Hepatocyte (in vitro differentiated cells): ENCODE results near the gene CLDN3. TPM values are rescaled to one million over a fixed set of nuclear protein-coding genes. Genes with fewer than 3 reads are reported as not detected.
"Not testable (repeated sequence)": the region's sequence is repeated elsewhere in the genome, so short reads cannot be mapped to it uniquely, and the experiment has no call there.

Experiments
- DNase-seq: peaks from one replicate; pipeline ENCODE4 v3.0.0-alpha.2; 2016; ENCODE audit warnings: low spot score
- H2AFZ ChIP-seq: fragments of 200-600 bp; sonication (generic); 2 replicates; pipeline ENCODE4 v1.6.0; 2016; ENCODE audit warnings: antibody characterized with exemption, mild to moderate bottlenecking
- H3K27ac ChIP-seq: fragments of 200-600 bp; sonication (generic); 2 replicates; pipeline ENCODE4 v1.5.1; 2016; ENCODE audit warnings: mild to moderate bottlenecking
- H3K27me3 ChIP-seq: fragments of 200-600 bp; sonication (generic); 2 replicates; pipeline ENCODE4 v1.6.1; 2016
- H3K36me3 ChIP-seq: fragments of 200-600 bp; sonication (generic); replicated peaks from 2 replicates; pipeline ENCODE4 v1.5.1; 2016; ENCODE audit warnings: low read depth; ENCODE audit not compliant: insufficient read depth
- H3K4me1 ChIP-seq: fragments of 200-600 bp; sonication (generic); 2 replicates; pipeline ENCODE4 v1.5.1; 2016; ENCODE audit warnings: mild to moderate bottlenecking, moderate library complexity; ENCODE audit not compliant: insufficient read depth
- H3K4me2 ChIP-seq: fragments of 200-600 bp; sonication (generic); 2 replicates; pipeline ENCODE4 v1.6.0; 2016
- H3K4me3 ChIP-seq: fragments of 200-600 bp; sonication (generic); 2 replicates; pipeline ENCODE4 v1.5.1; 2016; ENCODE audit warnings: mild to moderate bottlenecking
- H3K79me2 ChIP-seq: fragments of 200-600 bp; sonication (generic); 2 replicates; pipeline ENCODE4 v1.6.0; 2017; ENCODE audit warnings: mild to moderate bottlenecking
- H3K9me2 ChIP-seq: fragments of 200-600 bp; sonication (generic); replicated peaks from 2 replicates; pipeline ENCODE4 v1.6.0; 2017; ENCODE audit warnings: mild to moderate bottlenecking; ENCODE audit not compliant: insufficient read depth
- H3K9me3 ChIP-seq: fragments of 200-600 bp; sonication (generic); 2 replicates; pipeline ENCODE4 v1.5.1; 2016; ENCODE audit warnings: low read depth, mild to moderate bottlenecking
- H4K20me1 ChIP-seq: fragments of 200-600 bp; sonication (generic); 2 replicates; pipeline ENCODE4 v1.6.0; 2016; ENCODE audit warnings: mild to moderate bottlenecking; ENCODE audit not compliant: insufficient read depth, poor library complexity, severe bottlenecking
- CTCF ChIP-seq: fragments of 200-600 bp; sonication (generic); IDR thresholded peaks from 2 replicates; pipeline ENCODE4 v1.5.1; 2016; ENCODE audit warnings: antibody characterized with exemption, mild to moderate bottlenecking; ENCODE audit not compliant: poor library complexity
- EZH2 ChIP-seq: fragments of 200-600 bp; sonication (generic); IDR thresholded peaks from 2 replicates; pipeline ENCODE4 v1.6.1; 2016; ENCODE audit warnings: antibody characterized with exemption, mild to moderate bottlenecking, borderline replicate concordance
- EZH2phosphoT487 ChIP-seq: fragments of 200-600 bp; sonication (generic); IDR thresholded peaks from one replicate; pipeline ENCODE4 v1.6.1; 2018; ENCODE audit warnings: antibody characterized with exemption, mild to moderate bottlenecking, low read depth, moderate library complexity; ENCODE audit not compliant: unreplicated experiment, severe bottlenecking
- WGBS: methylation state at CpG from one replicate; pipeline ENCODE4 v1.1.6; 2016; ENCODE audit warnings: low lambda C conversion rate; ENCODE audit errors: missing lambda C conversion rate; 5-methylcytosine and 5-hydroxymethylcytosine counted together
- polyA plus RNA-seq: library from polyadenylated mRNA; unstranded; fragments of >200 nt; fragmentation: Nextera tagmentation; extraction: Ambion mirVana; gene quantifications from 2 replicates; pipeline ENCODE4 v1.2.1, GENCODE V29; 2016
- total RNA-seq: library from RNA; depleted of rRNA; stranded (reverse); fragments of >200 nt; gene quantifications from 2 replicates; pipeline ENCODE4 v1.2.3, GENCODE V29; 2014

The CLDN3 gene
- total and polyA plus RNA-seq, 2 experiments from 2014 or later = 53.7 to 142 TPM

- H3K36me3 ChIP-seq = no peaks in the 10 kb centered on the region
- H3K79me2 ChIP-seq = peaks cover 6% of the 10 kb centered on the region
- TF ChIP-seq EZH2phosphoT487 = no peak
- no peak for TF ChIP-seq CTCF
- TF ChIP-seq EZH2 = no peak
- no peaks in the 10 kb centered on the region for H3K9me2 ChIP-seq
- no peak overlapping the region for H3K27ac ChIP-seq
- H2AFZ ChIP-seq = no peak overlapping the region
- H3K9me3 ChIP-seq = no peaks in the 10 kb centered on the region
- no peaks in the 10 kb centered on the region for H3K27me3 ChIP-seq
- DNase-seq = no peak
- WGBS = 94% methylated on average over 3 of the region's 3 CpGs
- H3K4me1 ChIP-seq = no peaks in the 10 kb centered on the region
- H3K4me3 ChIP-seq = no peak overlapping the region
- H4K20me1 ChIP-seq = no peaks in the 10 kb centered on the region
- H3K4me2 ChIP-seq = no peak overlapping the region
These were observed 46.3 kb downstream of the CLDN3 start for GRCh38 chr7:73723813-73724212.

GRCh38 chr7:73722785-73723184 lies 47.3 kb downstream of the CLDN3 start:
- Histone ChIP-seq H4K20me1 (no peaks in the 10 kb centered on the region), H3K79me2 (peaks cover 16% of the 10 kb centered on the region), H2AFZ (no peak overlapping the region), H3K27ac (no peak overlapping the region), H3K4me1 (peaks cover 9% of the 10 kb centered on the region), H3K9me2 (no peaks in the 10 kb centered on the region), H3K9me3 (no peaks in the 10 kb centered on the region), H3K4me3 (no peak overlapping the region), H3K4me2 (no peak overlapping the region), H3K36me3 (no peaks in the 10 kb centered on the region), H3K27me3 (no peaks in the 10 kb centered on the region)
- no peak for DNase-seq
- WGBS = 79% methylated on average over 6 of the region's 6 CpGs
- TF ChIP-seq EZH2phosphoT487 (no peak), EZH2 (no peak), CTCF (no peak)

- WGBS = 88% methylated on average over 4 of the region's 4 CpGs
- DNase-seq, H3K4me3 ChIP-seq, H4K20me1 ChIP-seq, H3K9me3 ChIP-seq, H3K27ac ChIP-seq, H2AFZ ChIP-seq, H3K4me2 ChIP-seq, H3K9me2 ChIP-seq, H3K27me3 ChIP-seq, H3K36me3 ChIP-seq: not testable (repeated sequence)
- Histone ChIP-seq H3K79me2 (peaks cover 22% of the 10 kb centered on the region), H3K4me1 (peaks cover 15% of the 10 kb centered on the region)
These were observed 47.9 kb downstream of the CLDN3 start for GRCh38 chr7:73722182-73722581.

- no peak overlapping the region for H3K4me2 ChIP-seq
- peaks cover 23% of the 10 kb centered on the region for H3K4me1 ChIP-seq
- peaks cover 30% of the 10 kb centered on the region for H3K79me2 ChIP-seq
- TF ChIP-seq CTCF (no peak), EZH2 (no peak), EZH2phosphoT487 (no peak)
- no peaks in the 10 kb centered on the region for H3K27me3 ChIP-seq
- no peaks in the 10 kb centered on the region for H3K9me3 ChIP-seq
- peaks cover 3% of the 10 kb centered on the region for H4K20me1 ChIP-seq
- WGBS = 88% methylated on average over 3 of the region's 3 CpGs
- H2AFZ ChIP-seq = no peak overlapping the region
- H3K4me3 ChIP-seq = no peak overlapping the region
- no peak for DNase-seq
- no peaks in the 10 kb centered on the region for H3K9me2 ChIP-seq
- H3K36me3 ChIP-seq = no peaks in the 10 kb centered on the region
- no peak overlapping the region for H3K27ac ChIP-seq
These were observed 48.7 kb downstream of the CLDN3 start for GRCh38 chr7:73721377-73721817.

- H3K27ac ChIP-seq = not testable (repeated sequence)
These were observed 49.6 kb downstream of the CLDN3 start for GRCh38 chr7:73720443-73720842.

More at GRCh38 chr7:73720443-73720842, 49.6 kb downstream of the CLDN3 start:
- not testable (repeated sequence) for H3K27me3 ChIP-seq, H3K9me3 ChIP-seq, H2AFZ ChIP-seq, H4K20me1 ChIP-seq, H3K9me2 ChIP-seq, H3K36me3 ChIP-seq, DNase-seq, H3K4me3 ChIP-seq, H3K4me2 ChIP-seq
- H3K79me2 ChIP-seq = peaks cover 31% of the 10 kb centered on the region
- WGBS = 94% methylated on average over 8 of the region's 9 CpGs
- peaks cover 29% of the 10 kb centered on the region for H3K4me1 ChIP-seq
